GM12873 (cell line): ENCODE data around the gene PTX4.

Source experiments
- CTCF ChIP-seq: IDR thresholded peaks from 2 replicates; pipeline ENCODE4 v1.5.1; 2012; ENCODE audit warnings: low read depth, mild to moderate bottlenecking, moderate library complexity, low read length, control low read depth; ENCODE audit not compliant: insufficient read depth; ENCODE audit errors: missing control alignments

PTX4 gene

GRCh38 chr16:1509307-1510221, 20.8 kb upstream of the PTX4 start:
- no peak for TF ChIP-seq CTCF

GRCh38 chr16:1508494-1509187, 19.9 kb upstream of the PTX4 start:
- no peak for TF ChIP-seq CTCF

- TF ChIP-seq CTCF = no peak
Measured at GRCh38 chr16:1506494-1507213, 17.9 kb upstream of the PTX4 start.

- no peak for TF ChIP-seq CTCF
Measured at GRCh38 chr16:1505912-1506311, 17.2 kb upstream of the PTX4 start.

GRCh38 chr16:1505073-1505844, 16.5 kb upstream of the PTX4 start:
- no peak for TF ChIP-seq CTCF

GRCh38 chr16:1503110-1503955, 14.6 kb upstream of the PTX4 start:
- no peak for TF ChIP-seq CTCF
